GM23248 (cell line): ENCODE data around the gene CD5L.

Source experiments
- EZH2 ChIP-seq: fragments of 200-600 bp; sonication (generic); IDR thresholded peaks from 2 replicates; pipeline ENCODE4 v1.6.1; 2018; ENCODE audit warnings: antibody characterized with exemption, mild to moderate bottlenecking; ENCODE audit not compliant: insufficient read depth, poor library complexity, severe bottlenecking
- EZH2phosphoT487 ChIP-seq: fragments of 200-600 bp; sonication (generic); IDR thresholded peaks from 2 replicates; pipeline ENCODE4 v1.6.1; 2018; ENCODE audit warnings: antibody characterized with exemption, moderate library complexity, mild to moderate bottlenecking, low read depth; ENCODE audit not compliant: insufficient read depth

DNA sequence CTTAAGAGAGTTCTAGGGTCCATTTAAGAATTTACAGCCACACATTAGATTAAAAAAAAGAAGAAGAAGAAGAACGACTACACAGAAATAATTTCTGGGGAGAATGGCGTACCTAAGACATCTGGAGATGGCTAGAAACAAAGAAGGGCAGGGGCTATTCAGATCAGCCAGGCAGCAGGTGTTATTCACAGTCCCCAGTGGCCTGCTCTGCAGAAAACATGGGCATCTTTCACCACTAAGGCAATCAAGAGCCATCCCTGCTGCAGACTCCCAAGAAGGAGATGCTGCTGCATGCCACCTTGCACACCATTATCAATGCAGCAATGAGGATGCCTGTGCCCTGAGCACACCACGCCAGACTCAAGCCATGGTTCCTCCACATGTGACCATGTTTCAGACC, 56.8 kb downstream of the CD5L start:
- no peak for TF ChIP-seq EZH2phosphoT487
- TF ChIP-seq EZH2 = no peak
